Hepatocyte (in vitro differentiated cells): Measurements from ENCODE around the gene PLXNB2. TPM values are rescaled to one million over a fixed set of nuclear protein-coding genes. Genes with fewer than 3 reads are reported as not detected.

Experiments used
- DNase-seq: peaks from one replicate; pipeline ENCODE4 v3.0.0-alpha.2; 2016; ENCODE audit warnings: low spot score
- H2AFZ ChIP-seq: fragments of 200-600 bp; sonication (generic); 2 replicates; pipeline ENCODE4 v1.6.0; 2016; ENCODE audit warnings: antibody characterized with exemption, mild to moderate bottlenecking
- H3K27ac ChIP-seq: fragments of 200-600 bp; sonication (generic); 2 replicates; pipeline ENCODE4 v1.5.1; 2016; ENCODE audit warnings: mild to moderate bottlenecking
- H3K27me3 ChIP-seq: fragments of 200-600 bp; sonication (generic); 2 replicates; pipeline ENCODE4 v1.6.1; 2016
- H3K36me3 ChIP-seq: fragments of 200-600 bp; sonication (generic); replicated peaks from 2 replicates; pipeline ENCODE4 v1.5.1; 2016; ENCODE audit warnings: low read depth; ENCODE audit not compliant: insufficient read depth
- H3K4me1 ChIP-seq: fragments of 200-600 bp; sonication (generic); 2 replicates; pipeline ENCODE4 v1.5.1; 2016; ENCODE audit warnings: mild to moderate bottlenecking, moderate library complexity; ENCODE audit not compliant: insufficient read depth
- H3K4me2 ChIP-seq: fragments of 200-600 bp; sonication (generic); 2 replicates; pipeline ENCODE4 v1.6.0; 2016
- H3K4me3 ChIP-seq: fragments of 200-600 bp; sonication (generic); 2 replicates; pipeline ENCODE4 v1.5.1; 2016; ENCODE audit warnings: mild to moderate bottlenecking
- H3K79me2 ChIP-seq: fragments of 200-600 bp; sonication (generic); 2 replicates; pipeline ENCODE4 v1.6.0; 2017; ENCODE audit warnings: mild to moderate bottlenecking
- H3K9me2 ChIP-seq: fragments of 200-600 bp; sonication (generic); replicated peaks from 2 replicates; pipeline ENCODE4 v1.6.0; 2017; ENCODE audit warnings: mild to moderate bottlenecking; ENCODE audit not compliant: insufficient read depth
- H3K9me3 ChIP-seq: fragments of 200-600 bp; sonication (generic); 2 replicates; pipeline ENCODE4 v1.5.1; 2016; ENCODE audit warnings: low read depth, mild to moderate bottlenecking
- H4K20me1 ChIP-seq: fragments of 200-600 bp; sonication (generic); 2 replicates; pipeline ENCODE4 v1.6.0; 2016; ENCODE audit warnings: mild to moderate bottlenecking; ENCODE audit not compliant: insufficient read depth, poor library complexity, severe bottlenecking
- CTCF ChIP-seq: fragments of 200-600 bp; sonication (generic); IDR thresholded peaks from 2 replicates; pipeline ENCODE4 v1.5.1; 2016; ENCODE audit warnings: antibody characterized with exemption, mild to moderate bottlenecking; ENCODE audit not compliant: poor library complexity
- EZH2 ChIP-seq: fragments of 200-600 bp; sonication (generic); IDR thresholded peaks from 2 replicates; pipeline ENCODE4 v1.6.1; 2016; ENCODE audit warnings: antibody characterized with exemption, mild to moderate bottlenecking, borderline replicate concordance
- EZH2phosphoT487 ChIP-seq: fragments of 200-600 bp; sonication (generic); IDR thresholded peaks from one replicate; pipeline ENCODE4 v1.6.1; 2018; ENCODE audit warnings: antibody characterized with exemption, mild to moderate bottlenecking, low read depth, moderate library complexity; ENCODE audit not compliant: unreplicated experiment, severe bottlenecking
- WGBS: methylation state at CpG from one replicate; pipeline ENCODE4 v1.1.6; 2016; ENCODE audit warnings: low lambda C conversion rate; ENCODE audit errors: missing lambda C conversion rate; 5-methylcytosine and 5-hydroxymethylcytosine counted together
- polyA plus RNA-seq: library from polyadenylated mRNA; unstranded; fragments of >200 nt; fragmentation: Nextera tagmentation; extraction: Ambion mirVana; gene quantifications from 2 replicates; pipeline ENCODE4 v1.2.1, GENCODE V29; 2016
- total RNA-seq: library from RNA; depleted of rRNA; stranded (reverse); fragments of >200 nt; gene quantifications from 2 replicates; pipeline ENCODE4 v1.2.3, GENCODE V29; 2014

The PLXNB2 gene
- total and polyA plus RNA-seq, 2 experiments from 2014 or later: 113 to 147 TPM

GRCh38 chr22:50298266-50298637, 9.2 kb downstream of the PLXNB2 start:
- WGBS: 75% methylated on average over 4 of the region's 4 CpGs
- Histone ChIP-seq H2AFZ (no peak overlapping the region), H3K9me3 (no peaks in the 10 kb centered on the region), H3K9me2 (no peaks in the 10 kb centered on the region), H3K4me2 (peak overlapping the region; percentile 98), H3K36me3 (no peaks in the 10 kb centered on the region), H3K4me3 (no peak overlapping the region), H3K79me2 (peaks cover 97% of the 10 kb centered on the region), H3K4me1 (peaks cover 92% of the 10 kb centered on the region), H3K27me3 (no peaks in the 10 kb centered on the region), H3K27ac (peak overlapping the region; percentile 83), H4K20me1 (peaks cover 82% of the 10 kb centered on the region)
- TF ChIP-seq EZH2phosphoT487 (no peak), EZH2 (no peak), CTCF (no peak)
- DNase-seq: no peak

- DNase-seq: no peak
- Histone ChIP-seq H3K27ac (peak overlapping the region; percentile 83), H3K4me3 (no peak overlapping the region), H4K20me1 (peaks cover 82% of the 10 kb centered on the region), H2AFZ (no peak overlapping the region), H3K4me2 (peak overlapping the region; percentile 98), H3K4me1 (peaks cover 92% of the 10 kb centered on the region), H3K9me2 (no peaks in the 10 kb centered on the region), H3K9me3 (no peaks in the 10 kb centered on the region), H3K79me2 (peaks cover 97% of the 10 kb centered on the region), H3K36me3 (no peaks in the 10 kb centered on the region), H3K27me3 (no peaks in the 10 kb centered on the region)
- no peak for TF ChIP-seq EZH2phosphoT487
- TF ChIP-seq CTCF: no peak
- no peak for TF ChIP-seq EZH2
- WGBS: 96% methylated on average over 17 of the region's 20 CpGs
These were observed 9.8 kb downstream of the PLXNB2 start for GRCh38 chr22:50297510-50298265.

DNA sequence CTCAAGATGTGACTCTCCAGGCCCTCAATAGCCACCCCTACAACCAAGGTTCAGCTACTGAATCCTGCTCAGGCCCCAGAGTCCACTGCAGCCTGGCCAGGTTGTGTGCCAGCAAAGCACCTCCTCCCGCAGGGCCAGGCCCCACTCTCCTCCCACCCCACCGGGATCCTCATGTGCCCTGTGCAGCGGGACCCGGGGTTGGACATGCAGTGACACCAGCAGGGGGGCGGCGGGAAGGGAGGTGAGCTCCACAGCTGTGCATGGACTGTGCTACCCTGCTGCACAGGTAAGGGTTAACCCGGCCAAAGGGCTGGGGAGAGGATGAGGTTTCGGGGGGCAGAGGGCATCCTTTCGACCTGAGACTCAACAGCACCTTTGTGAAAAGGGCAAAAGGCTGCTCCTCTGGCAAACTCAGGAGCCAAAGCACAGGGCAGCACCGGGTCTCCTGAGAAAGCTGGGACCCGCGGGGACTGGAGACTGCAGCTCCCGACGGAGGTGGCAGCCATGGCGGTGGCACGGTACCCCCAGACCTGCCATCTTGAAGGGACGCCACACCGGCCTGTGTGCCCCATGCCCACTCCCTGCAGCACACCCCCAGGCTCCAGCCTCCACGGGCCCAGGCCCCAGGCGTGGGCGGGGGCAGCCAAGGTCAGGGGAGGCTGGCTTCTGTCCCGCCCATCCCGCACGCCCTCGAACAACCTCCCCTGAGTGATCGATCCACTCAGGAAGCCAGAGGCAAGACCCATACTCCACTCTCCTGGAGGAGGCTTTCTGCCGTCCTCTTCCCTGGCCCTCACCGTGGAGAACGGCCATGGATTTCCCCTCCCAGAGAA, 10.6 kb downstream of the PLXNB2 start:
- Histone ChIP-seq H3K4me2 (no peak overlapping the region), H3K9me2 (no peaks in the 10 kb centered on the region), H3K27me3 (no peaks in the 10 kb centered on the region), H4K20me1 (peaks cover 82% of the 10 kb centered on the region), H3K27ac (peak overlapping the region; percentile 36), H2AFZ (no peak overlapping the region), H3K36me3 (no peaks in the 10 kb centered on the region), H3K79me2 (peaks cover 97% of the 10 kb centered on the region), H3K4me1 (peaks cover 89% of the 10 kb centered on the region), H3K9me3 (no peaks in the 10 kb centered on the region), H3K4me3 (no peak overlapping the region)
- DNase-seq: no peak
- 80% methylated on average over 25 of the region's 29 CpGs for WGBS
- TF ChIP-seq EZH2phosphoT487 (no peak), EZH2 (no peak), CTCF (no peak)
